ENCODE results near the gene SMCHD1. TPM values are rescaled to one million over a fixed set of nuclear protein-coding genes. Genes with fewer than 3 reads are reported as not detected.
"Not testable (repeated sequence)": the region's sequence is repeated elsewhere in the genome, so short reads cannot be mapped to it uniquely, and the experiment has no call there.

Gene SMCHD1
- total RNA-seq, 1 experiment from 2014 or later = 16.2 TPM

DNA sequence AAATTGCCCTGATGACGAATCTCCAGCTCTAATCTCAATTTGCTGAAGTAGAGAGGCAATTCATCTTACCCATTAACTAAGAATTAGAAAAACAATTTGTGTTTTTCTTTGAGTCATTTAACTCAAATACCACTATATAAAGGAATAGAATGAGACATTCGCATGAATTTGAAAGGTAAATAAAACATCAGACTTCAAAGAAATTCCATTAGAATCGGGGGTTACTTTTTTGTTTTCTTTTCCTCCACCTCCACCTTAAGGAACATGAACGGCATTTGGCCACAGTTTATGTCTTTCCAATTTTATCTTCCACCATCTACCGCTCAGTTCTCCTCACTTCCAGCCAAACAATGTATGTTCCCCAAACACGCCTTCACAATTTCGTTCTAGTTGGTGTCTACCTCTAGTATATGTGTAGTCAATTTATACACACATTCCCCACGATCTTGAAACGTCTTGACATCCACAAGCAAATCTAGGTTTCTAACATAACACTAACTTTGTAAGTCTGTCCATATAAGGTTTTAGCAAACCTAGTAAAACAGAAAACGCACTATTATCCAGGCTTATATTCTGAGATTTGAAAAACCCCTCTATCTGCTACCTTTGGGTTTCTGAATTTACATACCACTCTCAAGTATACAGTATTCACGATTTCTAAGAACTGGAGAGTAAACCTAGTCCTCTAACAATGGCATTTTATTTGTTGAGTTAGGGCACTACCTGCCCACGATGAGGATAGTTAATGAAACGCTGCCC, 1.2 kb upstream of the SMCHD1 start:
- DNase-seq = no peak

DNA sequence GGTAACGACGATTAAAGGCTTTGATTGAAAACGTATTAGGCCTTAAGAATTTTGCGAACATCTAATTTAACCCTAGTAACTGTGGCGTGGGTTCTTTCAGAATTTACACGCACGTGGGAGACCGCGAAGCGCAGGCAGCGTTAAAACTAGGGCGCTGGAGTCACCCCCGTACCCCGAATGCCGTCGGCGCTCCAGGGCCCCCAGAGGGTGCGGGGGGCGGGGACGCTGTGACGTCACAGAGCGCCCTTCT, 673 bp upstream of the SMCHD1 start:
- H3K27me3 ChIP-seq = no peaks in the 10 kb centered on the region
- DNase-seq = no peak
- H3K4me3 ChIP-seq = peak overlapping the region; percentile 91
- no peaks in the 10 kb centered on the region for H3K9me3 ChIP-seq
- no peaks in the 10 kb centered on the region; the same call in 1 of the 2 replicates for H3K36me3 ChIP-seq

More for the DNA sequence above, 1.2 kb upstream of the SMCHD1 start:
- H3K36me3 ChIP-seq = no peaks in the 10 kb centered on the region; the same call in 1 of the 2 replicates
- H3K4me3 ChIP-seq = peak overlapping the region; percentile 91
- no peaks in the 10 kb centered on the region for H3K27me3 ChIP-seq
- H3K9me3 ChIP-seq = no peaks in the 10 kb centered on the region

DNA sequence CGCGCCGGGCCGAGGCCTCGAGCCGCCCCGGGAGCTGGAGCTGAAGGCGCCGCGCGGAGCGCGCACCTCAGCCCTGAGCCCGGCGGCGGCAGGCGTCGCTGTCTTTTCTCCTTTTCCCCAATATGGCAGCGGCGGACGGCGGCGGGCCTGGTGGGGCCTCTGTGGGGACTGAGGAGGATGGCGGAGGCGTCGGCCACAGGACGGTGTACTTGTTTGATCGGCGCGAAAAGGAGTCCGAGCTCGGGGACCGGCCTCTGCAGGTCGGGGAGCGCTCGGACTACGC, 369 bp downstream of the SMCHD1 start:
- Histone ChIP-seq H3K4me3 (peak overlapping the region; percentile 91), H3K36me3 (peaks cover 1% of the 10 kb centered on the region; the same call in 1 of the 2 replicates), H3K27me3 (no peaks in the 10 kb centered on the region), H3K9me3 (no peaks in the 10 kb centered on the region)
- no peak for DNase-seq

DNA sequence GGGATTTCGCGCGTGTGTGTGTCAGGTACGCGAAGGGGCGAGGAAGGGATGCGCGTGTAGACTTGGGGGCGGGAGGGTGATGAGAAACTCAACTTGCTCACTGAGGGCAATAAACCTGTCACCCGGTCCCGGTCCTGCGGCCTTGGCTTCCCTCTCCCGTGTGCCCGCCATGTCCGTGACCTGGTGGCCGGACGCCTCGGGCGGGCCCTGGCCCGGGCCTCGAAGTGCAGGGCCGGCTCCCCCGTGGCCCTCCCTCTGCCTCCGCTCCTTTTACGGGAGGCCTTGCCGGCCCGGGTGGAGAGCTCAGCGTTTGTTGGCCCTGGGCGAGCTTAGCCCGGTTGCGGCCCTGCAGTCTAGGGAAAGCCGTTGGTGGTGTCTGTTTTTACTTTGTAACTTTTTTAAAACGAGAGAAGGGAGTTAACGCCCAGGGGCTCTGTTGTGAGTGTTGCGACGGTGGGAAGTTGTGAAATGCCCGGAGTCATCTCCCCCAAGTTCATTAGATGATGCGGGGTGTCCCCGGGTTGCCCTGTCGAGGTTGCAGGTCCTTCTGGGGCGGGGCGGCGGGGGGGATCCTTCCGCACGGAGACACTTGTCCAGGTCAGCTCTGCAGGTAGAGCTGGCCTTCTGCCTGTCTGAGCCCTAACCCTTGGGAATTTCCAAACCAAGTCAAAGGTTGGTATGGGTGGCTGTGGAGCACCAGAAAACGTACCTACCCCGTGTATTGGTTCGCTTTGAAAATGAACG, 883 bp downstream of the SMCHD1 start:
- Histone ChIP-seq H3K4me3 (peak overlapping the region; percentile 91), H3K9me3 (no peaks in the 10 kb centered on the region), H3K36me3 (peaks cover 3% of the 10 kb centered on the region; the same call in 1 of the 2 replicates), H3K27me3 (no peaks in the 10 kb centered on the region)
- DNase-seq = peak; percentile 21

DNA sequence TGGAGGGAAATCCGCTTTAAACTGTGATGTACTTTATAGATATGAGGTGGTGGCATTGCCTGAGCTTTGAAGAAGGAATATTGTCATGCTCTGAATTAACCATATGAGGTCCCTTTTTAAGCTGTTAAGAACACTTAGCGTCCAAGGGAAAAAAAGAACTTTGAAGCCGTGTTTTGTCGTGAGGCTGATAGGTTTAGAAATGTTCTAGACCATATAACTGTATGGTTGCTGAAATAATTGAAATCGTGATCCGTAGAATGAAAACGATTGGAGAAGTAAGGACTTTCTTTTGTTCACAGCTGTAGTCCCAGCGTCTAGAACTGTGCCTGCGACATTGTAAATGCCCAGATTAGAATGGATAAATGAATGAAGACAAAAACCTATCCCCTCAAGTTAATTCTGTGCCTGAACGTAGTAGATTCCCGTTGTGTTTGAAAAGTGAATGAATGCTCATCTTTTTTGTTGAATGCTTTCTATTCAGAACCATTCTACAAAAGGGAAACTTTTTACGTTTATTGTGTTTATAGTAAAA, 1.5 kb downstream of the SMCHD1 start:
- Histone ChIP-seq H3K27me3 (no peaks in the 10 kb centered on the region), H3K9me3 (no peaks in the 10 kb centered on the region), H3K36me3 (peaks cover 3% of the 10 kb centered on the region; the same call in 1 of the 2 replicates), H3K4me3 (peak overlapping the region; percentile 91)
- DNase-seq = no peak

DNA sequence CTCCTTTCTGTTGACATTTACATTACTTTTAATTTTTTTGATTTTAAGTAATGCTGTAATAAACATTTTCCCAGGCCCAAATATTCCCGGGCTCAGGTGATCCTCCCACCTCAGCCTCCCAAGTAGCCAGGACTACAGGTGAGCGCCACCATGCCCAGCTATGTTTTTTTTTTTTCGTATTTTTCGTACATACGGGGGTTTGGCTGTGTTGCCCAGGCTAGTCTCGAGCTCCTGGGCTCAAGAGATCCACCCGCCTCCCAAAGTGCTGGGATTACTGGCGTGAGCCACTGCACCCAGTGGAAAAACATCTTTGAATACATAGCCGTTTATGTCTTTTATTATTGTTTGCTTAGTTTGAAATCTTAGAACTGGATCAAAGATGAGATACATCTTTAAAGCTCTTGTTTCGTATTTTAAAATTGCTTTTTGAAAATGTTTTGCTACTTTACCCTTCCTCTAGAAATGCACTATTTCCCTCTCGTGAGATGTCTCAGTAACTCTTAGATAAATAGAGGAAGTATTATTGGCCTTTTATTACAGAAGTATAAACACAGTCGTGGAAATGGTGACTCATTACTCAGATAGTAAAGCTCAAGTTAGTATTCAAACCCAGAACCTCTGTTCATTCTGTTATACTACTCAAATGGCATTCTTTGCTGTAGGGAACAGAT, 2.4 kb downstream of the SMCHD1 start:
- peak overlapping the region; percentile 91 for H3K4me3 ChIP-seq
- peaks cover 3% of the 10 kb centered on the region; the same call in 1 of the 2 replicates for H3K36me3 ChIP-seq
- DNase-seq = peak; percentile 9
- H3K27me3 ChIP-seq = no peaks in the 10 kb centered on the region
- H3K9me3 ChIP-seq = no peaks in the 10 kb centered on the region

DNA sequence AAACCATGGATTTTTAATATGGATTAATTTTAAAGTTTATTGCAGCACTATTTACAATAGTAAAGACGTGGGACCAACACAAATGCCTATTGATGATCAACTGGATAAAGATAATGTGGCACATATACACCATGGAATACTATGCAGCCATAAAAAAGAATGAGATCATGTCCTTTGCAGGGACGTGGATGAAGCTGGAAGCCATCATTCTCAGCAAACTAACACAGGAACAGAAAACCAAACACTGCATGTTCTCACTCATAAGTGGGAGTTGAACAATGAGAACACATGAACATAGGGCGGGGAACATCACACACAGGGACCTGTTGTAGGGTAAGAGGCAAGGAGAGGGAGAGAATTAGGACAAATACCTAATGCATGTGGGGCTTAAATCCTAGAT, 5.3 kb downstream of the SMCHD1 start:
- not testable (repeated sequence) for H3K27me3 ChIP-seq, H3K4me3 ChIP-seq, H3K9me3 ChIP-seq, DNase-seq, H3K36me3 ChIP-seq

DNA sequence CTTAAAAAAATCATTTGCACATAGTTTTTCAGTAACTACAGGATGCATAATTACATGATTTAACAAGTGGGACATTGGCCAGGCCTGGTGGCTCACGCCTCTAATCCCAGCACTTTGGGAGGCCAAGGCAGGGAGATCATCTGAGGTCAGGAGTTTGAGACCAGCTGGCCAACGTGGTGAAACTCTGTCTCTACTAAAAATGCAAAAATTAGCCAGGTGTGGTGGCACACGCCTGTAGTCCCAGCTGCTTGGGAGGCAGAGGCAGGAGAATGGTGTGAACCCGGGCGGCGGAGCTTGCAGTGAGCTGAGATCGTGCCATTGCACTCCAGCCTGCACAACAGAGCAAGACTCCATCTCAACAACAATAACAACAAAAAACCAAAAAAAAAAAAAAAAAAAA, 6.8 kb downstream of the SMCHD1 start:
- not testable (repeated sequence) for H3K27me3 ChIP-seq, H3K9me3 ChIP-seq, H3K4me3 ChIP-seq
- peak; percentile 5 for DNase-seq
- H3K36me3 ChIP-seq = peaks cover 17% of the 10 kb centered on the region

DNA sequence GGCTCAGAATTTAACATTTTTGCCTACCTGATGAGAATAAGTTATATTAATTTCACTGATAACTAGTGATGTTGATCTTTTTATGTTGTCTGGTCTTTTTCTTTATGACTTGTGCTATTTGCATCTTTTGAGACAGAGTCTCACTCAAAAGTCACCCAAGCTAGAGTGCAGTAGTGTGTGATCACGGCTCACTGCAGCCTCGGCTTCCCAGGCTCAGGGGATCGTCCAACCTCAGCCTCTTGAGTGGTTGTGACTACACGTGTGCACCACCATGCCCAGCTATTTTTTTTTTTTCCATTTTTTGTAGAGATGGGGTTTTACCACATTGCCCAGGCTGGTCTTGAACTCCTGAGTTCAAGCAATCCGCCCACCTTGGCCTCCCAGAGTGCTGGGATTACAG, 7.5 kb downstream of the SMCHD1 start:
- no peaks in the 10 kb centered on the region for H3K27me3 ChIP-seq
- no peak for DNase-seq
- peaks cover 24% of the 10 kb centered on the region for H3K36me3 ChIP-seq
- no peaks in the 10 kb centered on the region for H3K9me3 ChIP-seq
- H3K4me3 ChIP-seq = no peak overlapping the region

DNA sequence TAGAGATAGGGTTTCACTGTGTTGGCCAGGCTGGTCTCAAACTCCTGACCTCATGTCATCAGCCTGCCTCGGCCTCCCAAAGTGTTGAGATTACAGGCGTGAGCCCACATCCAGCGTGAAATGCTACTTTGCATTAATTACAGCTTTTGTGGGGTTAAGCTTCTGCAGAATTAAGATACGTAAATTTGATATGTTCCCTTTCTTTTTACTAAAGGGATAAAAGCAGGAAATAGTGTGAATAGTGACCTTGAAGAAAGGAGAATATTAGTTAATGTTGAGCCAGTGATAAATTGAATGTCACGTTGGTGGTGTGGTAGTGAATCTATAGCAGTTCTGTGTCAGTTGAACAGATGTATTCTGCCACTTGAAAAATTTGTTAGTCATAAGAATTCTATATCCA, 16.9 kb downstream of the SMCHD1 start:
- DNase-seq = no peak
- no peak overlapping the region for H3K4me3 ChIP-seq
- no peaks in the 10 kb centered on the region for H3K9me3 ChIP-seq
- H3K27me3 ChIP-seq = no peaks in the 10 kb centered on the region
- H3K36me3 ChIP-seq = peaks cover 81% of the 10 kb centered on the region

DNA sequence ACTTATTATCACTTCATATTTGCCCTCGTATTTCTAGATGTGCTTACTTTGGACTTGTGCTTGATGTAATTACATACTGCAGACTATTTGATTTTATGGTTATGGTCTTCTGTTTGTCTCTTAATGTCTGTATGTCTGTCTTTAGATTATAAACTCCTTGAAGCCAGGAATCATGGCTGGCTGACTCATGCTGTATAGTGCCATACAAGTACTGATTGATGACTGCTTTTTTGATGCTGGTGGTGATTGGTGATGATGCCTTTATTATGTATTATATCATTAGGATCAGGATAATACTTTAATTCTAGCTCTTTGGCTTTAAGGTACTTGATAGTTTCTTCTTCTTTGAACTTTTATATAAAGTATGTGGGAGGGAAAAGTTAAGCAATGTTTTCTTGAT, 17.3 kb downstream of the SMCHD1 start:
- Histone ChIP-seq H3K9me3 (no peaks in the 10 kb centered on the region), H3K36me3 (peaks cover 81% of the 10 kb centered on the region), H3K4me3 (no peak overlapping the region), H3K27me3 (no peaks in the 10 kb centered on the region)
- DNase-seq = no peak

DNA sequence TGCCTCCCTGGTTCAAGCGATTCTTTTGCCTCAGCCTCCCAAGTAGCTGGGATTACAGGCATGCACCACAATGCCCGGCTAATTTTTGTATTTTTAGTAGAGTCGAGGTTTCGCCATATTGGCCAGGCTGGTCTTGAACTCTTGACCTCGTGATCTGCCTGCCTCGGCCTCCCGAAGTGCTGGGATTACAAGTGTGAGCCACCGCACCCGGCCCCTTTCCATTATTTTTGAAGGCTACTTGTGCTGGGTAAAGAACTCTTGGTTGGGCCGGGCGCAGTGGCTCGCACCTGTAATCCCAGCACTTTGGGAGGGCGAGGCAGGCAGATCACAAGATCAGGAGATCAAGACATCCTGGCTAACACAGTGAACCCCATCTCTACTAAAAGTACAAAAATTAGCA, 23.4 kb downstream of the SMCHD1 start:
- not testable (repeated sequence) for DNase-seq, H3K4me3 ChIP-seq, H3K27me3 ChIP-seq, H3K9me3 ChIP-seq
- peaks cover 59% of the 10 kb centered on the region for H3K36me3 ChIP-seq

DNA sequence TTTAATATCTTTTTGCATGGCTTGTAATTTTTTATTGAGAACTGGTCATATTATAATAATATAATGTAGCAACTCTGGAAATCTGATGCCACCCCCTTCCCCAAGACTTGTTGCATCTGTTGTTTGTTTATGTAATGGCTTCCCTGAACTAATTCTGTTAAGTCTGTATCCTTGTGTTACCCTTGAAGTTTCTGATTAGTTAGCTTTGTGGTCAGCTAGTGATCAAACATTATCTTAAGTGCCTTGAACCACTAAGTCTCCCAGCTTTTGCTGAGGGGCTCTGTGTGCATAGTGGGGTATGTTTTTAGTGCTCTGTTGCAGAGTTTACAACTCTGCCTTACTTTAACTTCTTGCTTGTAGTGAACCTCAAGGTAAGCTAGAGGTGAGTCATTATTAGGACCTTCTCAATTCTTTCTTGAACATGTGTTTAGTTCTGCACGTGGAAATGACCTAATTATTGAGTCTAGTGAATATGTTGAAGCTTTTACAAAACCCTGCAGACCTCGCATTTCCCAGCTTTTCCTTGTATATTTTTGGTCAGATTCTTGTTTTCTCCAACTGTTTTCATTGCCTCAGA, 24.8 kb downstream of the SMCHD1 start:
- Histone ChIP-seq H3K4me3 (no peak overlapping the region), H3K36me3 (peaks cover 59% of the 10 kb centered on the region), H3K27me3 (no peaks in the 10 kb centered on the region), H3K9me3 (peaks cover 2% of the 10 kb centered on the region)
- no peak for DNase-seq

DNA sequence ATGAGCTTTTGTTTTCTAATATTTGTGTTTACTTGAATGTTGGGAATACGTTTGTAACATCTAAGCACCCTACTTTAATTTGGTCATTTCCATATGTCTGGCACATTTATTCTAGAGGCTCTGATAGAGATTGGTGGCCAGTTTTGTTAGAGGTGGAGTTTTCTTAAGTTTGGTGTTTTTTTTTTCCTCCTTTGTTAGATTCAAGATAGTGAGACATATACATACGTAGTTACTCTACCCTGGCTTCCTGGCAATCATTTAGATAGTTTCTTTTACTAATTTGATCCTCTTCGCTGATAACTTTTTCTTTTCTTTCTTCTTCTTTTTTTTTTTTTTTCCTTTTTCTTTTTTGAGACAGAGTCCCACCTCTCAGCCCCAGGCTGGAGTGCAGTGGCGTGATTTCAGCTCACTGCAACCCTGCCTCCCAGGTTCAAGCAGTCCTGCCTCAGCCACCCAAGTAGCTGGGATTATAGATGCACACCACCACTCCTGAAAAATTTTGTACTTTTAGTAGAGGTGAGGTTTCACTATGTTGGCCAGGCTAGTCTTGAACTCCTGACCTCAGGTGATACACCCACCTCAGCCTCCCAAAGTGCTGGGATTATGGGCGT, 26.6 kb downstream of the SMCHD1 start:
- no peaks in the 10 kb centered on the region for H3K27me3 ChIP-seq
- H3K4me3 ChIP-seq = no peak overlapping the region
- H3K36me3 ChIP-seq = peaks cover 59% of the 10 kb centered on the region
- DNase-seq = no peak
- peaks cover 20% of the 10 kb centered on the region for H3K9me3 ChIP-seq

DNA sequence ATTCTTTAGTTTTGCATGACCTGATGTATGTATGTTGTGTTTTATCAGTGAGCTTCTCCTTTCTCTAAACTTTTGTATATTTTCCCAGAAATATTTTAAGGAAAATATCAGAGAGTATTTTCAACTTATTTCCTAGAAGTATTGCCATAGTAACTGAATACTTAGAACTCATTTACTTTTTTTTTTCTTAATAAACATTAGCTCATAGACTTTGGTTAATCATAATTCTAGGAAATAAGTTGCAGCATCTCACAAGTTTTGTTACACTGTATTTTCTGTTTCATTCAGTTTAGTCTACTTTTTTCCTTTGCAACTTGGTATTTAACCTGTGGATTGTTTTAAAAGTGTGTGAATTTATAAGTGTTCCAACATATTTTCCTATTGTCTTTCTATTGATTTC, 27.5 kb downstream of the SMCHD1 start:
- no peak for DNase-seq
- Histone ChIP-seq H3K9me3 (peaks cover 25% of the 10 kb centered on the region), H3K36me3 (peaks cover 60% of the 10 kb centered on the region), H3K27me3 (no peaks in the 10 kb centered on the region), H3K4me3 (no peak overlapping the region)

DNA sequence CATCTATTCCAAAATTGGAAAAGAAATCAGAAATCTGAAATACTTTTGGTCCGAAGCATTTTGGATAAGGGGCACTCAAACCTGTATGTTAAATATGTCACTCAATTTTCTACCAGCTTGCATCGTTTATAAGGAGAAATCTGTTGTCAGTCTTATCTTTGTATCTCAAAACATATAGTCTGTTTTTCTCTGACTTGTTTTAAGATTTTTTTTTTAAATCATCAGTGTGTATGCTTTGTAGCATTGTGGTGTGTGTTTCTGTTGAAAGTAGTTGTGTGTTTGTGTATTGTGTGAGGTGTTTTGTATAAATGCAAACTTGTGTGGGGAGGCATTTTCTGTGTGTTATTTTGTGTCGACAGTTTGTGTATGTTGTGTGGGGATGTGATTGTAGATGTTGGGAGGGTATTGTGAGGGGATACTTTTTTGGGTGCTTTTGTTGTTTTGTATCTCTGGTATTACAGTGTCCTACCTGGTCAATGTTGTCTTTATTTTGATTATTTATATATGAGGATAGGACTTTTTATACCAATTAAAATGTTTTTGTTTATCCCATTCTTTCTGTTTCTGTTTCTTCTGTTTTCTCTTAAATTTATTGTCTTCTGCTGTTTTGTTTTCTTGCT, 30.9 kb downstream of the SMCHD1 start:
- Histone ChIP-seq H3K36me3 (peaks cover 68% of the 10 kb centered on the region), H3K27me3 (no peaks in the 10 kb centered on the region), H3K9me3 (peaks cover 25% of the 10 kb centered on the region), H3K4me3 (no peak overlapping the region)
- DNase-seq = no peak
